ENCODE data around the gene AKR1C1.
"Not testable (repeated sequence)": the region's sequence is repeated elsewhere in the genome, so short reads cannot be mapped to it uniquely, and the experiment has no call there.

The AKR1C1 gene

DNA sequence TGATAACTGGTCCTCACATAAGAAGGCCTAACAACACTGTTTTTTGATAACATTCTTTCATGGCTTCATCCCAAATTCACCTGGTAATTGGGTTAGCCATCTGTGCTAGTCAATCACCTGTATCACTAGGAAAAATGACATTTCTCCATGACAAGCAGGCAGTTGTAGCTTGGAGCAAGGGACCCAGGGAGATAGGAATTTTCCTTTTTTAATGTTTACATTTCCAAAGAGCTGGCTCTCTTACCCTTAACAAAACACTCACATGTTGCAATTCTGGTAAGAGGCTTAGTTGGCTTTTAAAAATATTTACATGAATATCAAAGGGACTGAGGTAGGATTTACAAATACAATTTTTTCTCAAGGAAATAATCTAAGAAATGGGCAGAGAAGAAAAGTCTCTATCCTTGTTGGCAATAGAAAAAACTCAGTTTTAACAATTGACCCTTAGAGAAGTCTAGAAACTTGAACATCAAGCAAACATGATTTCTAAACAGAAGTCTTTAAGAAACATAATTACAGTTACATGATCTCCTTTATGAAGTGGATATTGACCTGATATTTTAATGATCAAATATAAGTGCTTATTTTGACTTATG is 16.1 kb upstream of the AKR1C1 start:
- H3K4me3 ChIP-seq (ENCODE audit: low read depth in 1 of 2, low read length in 1 of 2), result no peak overlapping the region
- H3K4me1 ChIP-seq (ENCODE audit: control insufficient read depth in 1 of 2, insufficient read depth in 1 of 2, low read depth in 1 of 2, low read length in 1 of 2), result no peaks in the 10 kb centered on the region
- no peak overlapping the region for H3K27ac ChIP-seq
- TF ChIP-seq, protein P1, sequence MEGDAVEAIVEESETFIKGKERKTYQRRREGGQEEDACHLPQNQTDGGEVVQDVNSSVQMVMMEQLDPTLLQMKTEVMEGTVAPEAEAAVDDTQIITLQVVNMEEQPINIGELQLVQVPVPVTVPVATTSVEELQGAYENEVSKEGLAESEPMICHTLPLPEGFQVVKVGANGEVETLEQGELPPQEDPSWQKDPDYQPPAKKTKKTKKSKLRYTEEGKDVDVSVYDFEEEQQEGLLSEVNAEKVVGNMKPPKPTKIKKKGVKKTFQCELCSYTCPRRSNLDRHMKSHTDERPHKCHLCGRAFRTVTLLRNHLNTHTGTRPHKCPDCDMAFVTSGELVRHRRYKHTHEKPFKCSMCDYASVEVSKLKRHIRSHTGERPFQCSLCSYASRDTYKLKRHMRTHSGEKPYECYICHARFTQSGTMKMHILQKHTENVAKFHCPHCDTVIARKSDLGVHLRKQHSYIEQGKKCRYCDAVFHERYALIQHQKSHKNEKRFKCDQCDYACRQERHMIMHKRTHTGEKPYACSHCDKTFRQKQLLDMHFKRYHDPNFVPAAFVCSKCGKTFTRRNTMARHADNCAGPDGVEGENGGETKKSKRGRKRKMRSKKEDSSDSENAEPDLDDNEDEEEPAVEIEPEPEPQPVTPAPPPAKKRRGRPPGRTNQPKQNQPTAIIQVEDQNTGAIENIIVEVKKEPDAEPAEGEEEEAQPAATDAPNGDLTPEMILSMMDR (IDR thresholded peaks at IDR 0.05), result no peak
- no peaks in the 10 kb centered on the region for H3K9me3 ChIP-seq
- H3K27me3 ChIP-seq, result no peaks in the 10 kb centered on the region
- H3K36me3 ChIP-seq, result no peaks in the 10 kb centered on the region

DNA sequence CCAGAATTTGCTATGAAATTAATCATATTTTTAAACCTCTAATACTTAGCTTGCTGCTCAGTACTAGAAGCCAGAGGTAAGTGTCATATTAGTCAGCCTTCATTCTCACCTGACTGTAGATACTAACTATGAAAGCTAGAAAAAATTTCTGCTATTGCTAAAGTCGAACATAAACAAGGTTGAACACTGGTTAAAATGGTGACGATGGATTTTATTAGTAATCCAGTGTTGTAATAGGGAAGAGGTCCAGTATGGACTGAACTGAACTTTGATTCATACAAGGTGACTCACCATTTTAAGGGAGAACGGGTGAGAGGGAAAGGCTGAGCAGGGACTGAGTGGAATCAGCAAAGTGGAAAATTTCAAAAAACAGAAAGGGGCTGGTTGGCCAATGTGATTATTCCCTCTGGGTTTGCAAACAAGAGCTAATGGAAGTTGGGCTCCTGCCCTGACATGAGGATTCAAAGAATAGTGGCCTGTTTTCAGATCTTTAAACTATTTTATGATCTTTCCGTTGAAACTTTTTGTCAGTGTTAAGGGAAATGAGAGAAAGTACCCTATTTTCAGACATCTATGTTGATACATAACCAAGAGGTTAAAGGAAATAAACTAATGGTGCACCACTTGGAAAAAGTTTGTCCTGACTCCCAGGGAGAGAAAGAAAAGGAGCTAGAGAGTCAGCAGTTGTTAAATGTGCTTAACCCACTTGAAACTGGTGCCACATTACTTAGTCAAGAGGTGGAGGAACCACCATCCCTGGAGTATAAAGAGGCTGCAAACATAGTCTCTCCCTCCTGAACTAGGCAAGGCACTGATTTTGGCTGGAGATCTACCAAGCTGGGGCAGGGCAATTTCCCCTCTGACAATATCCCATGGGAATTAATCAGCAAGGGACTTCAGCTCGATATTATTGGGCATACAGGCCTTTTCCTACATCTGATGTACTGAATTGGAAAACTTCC is 15.3 kb upstream of the AKR1C1 start:
- Histone ChIP-seq H3K4me3 (ENCODE audit: low read depth in 1 of 2, low read length in 1 of 2) (no peak overlapping the region), H3K9me3 (no peaks in the 10 kb centered on the region), H3K27ac (no peak overlapping the region), H3K36me3 (no peaks in the 10 kb centered on the region), H3K4me1 (ENCODE audit: control insufficient read depth in 1 of 2, insufficient read depth in 1 of 2, low read depth in 1 of 2, low read length in 1 of 2) (no peaks in the 10 kb centered on the region), H3K27me3 (no peaks in the 10 kb centered on the region)
- TF ChIP-seq, protein P1 (IDR thresholded peaks at IDR 0.05), result no peak

DNA sequence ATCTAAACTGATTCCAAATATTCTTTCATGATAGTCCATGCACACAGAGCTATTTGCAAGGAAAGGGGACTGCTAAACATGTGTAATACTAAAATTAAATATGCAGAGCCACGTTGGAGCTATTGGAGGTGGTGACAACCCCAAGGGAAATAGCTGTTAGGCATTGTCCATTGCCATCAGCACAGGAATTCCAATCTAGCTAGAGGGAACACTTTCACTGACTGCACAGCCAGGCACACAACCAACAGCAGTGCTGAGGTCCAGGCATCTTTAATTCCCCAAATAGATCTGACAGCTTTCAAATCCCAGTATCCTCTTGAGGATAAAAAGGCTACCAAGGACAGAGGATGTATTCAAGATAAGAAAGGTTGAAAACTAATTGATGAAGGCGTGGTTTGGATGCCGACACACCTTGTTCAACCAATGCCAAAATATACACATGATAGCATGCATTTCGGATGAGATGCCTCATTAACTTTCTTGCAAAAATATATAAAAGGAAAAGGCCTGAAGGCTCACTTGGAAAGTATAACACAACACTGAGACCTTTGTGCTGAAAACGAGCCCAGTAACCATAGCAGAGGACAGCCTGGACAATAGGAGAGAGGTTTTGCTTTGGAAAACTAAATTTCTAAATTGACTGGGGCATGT is 11.6 kb upstream of the AKR1C1 start:
- not testable (repeated sequence) for H3K4me3 ChIP-seq (ENCODE audit: low read depth in 1 of 2, low read length in 1 of 2); H3K27ac ChIP-seq; H3K27me3 ChIP-seq; H3K36me3 ChIP-seq; H3K9me3 ChIP-seq; H3K4me1 ChIP-seq (ENCODE audit: control insufficient read depth in 1 of 2, insufficient read depth in 1 of 2, low read depth in 1 of 2, low read length in 1 of 2)

DNA sequence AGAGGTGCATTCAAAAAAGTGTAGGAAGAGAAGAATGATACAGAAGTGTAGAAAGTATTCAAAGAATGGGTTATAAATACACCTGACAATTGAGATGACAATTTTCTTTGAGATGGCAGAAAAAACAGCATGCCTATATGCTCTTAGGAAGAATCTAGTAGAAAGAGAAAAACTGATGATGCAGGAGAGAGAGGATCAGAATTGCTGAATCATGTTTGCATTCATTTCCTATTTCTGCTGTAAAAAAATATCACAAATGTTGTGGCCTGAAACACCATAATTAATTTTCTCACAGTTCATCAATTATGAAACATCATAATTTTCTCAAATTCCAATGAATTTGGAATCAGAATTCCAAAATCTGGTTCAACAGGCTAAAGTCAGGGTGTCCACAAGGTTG is 9.8 kb upstream of the AKR1C1 start:
- no peaks in the 10 kb centered on the region for H3K9me3 ChIP-seq
- H3K4me3 ChIP-seq (ENCODE audit: low read depth in 1 of 2, low read length in 1 of 2), result no peak overlapping the region
- TF ChIP-seq, protein P1 (IDR thresholded peaks at IDR 0.05), result no peak
- H3K27me3 ChIP-seq, result no peaks in the 10 kb centered on the region
- no peak overlapping the region for H3K27ac ChIP-seq
- H3K36me3 ChIP-seq, result no peaks in the 10 kb centered on the region
- H3K4me1 ChIP-seq (ENCODE audit: control insufficient read depth in 1 of 2, insufficient read depth in 1 of 2, low read depth in 1 of 2, low read length in 1 of 2), result no peaks in the 10 kb centered on the region

DNA sequence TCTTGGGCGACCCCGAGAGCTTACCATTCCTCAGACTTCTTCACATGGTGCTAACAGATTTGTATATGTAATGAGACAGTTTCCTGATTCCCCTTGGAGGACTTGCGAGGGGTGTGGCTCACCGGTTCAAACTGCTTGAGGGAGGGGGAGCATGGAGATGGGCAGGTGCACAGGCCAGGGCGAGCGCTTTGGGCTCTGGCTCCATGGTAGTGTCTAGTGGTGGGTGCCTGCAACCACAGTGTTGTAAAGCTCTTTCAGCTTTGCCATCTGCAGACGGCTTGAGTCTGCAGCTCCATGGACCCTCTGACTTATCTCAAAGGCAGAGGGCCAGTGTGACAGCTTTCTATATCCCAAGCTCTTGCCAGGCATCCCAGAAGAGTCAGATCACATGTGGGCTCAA is 7.1 kb upstream of the AKR1C1 start:
- not testable (repeated sequence) for H3K36me3 ChIP-seq; H3K9me3 ChIP-seq; H3K27ac ChIP-seq; H3K4me1 ChIP-seq (ENCODE audit: control insufficient read depth in 1 of 2, insufficient read depth in 1 of 2, low read depth in 1 of 2, low read length in 1 of 2); H3K4me3 ChIP-seq (ENCODE audit: low read depth in 1 of 2, low read length in 1 of 2); H3K27me3 ChIP-seq

DNA sequence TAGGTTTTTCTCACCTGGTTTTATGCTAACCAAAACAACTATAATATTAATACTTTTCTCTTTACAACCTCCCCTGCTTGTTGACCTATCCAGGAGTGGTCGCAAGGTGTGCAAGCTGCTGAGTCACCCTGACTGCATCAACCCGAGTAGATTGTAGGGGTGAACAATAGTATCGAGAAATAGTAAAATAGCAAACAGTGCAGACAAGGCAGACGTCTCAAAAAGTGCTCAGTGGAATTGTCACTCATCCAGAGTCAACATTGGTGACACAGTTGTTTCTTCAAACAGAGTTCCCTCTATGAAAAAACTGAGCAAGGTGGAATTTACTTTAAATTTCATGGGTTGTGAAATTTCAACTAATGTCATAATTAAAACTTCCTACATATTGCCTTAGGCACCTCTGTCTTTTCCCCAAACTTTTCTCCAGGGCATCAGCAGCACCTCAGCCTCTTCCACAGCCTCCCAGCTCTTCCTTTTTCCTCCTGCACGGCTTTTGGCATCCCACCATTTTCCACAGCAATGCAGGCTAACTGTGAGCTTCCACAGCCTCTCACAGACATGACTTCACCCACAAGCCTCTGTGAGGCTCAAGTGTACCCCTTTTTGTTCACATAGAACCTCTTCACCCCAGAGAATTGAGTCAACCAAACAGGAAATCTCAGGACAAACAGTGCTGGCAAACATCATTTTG is 6.1 kb upstream of the AKR1C1 start:
- not testable (repeated sequence) for H3K9me3 ChIP-seq; H3K27ac ChIP-seq; H3K4me1 ChIP-seq (ENCODE audit: control insufficient read depth in 1 of 2, insufficient read depth in 1 of 2, low read depth in 1 of 2, low read length in 1 of 2); H3K4me3 ChIP-seq (ENCODE audit: low read depth in 1 of 2, low read length in 1 of 2); H3K27me3 ChIP-seq; H3K36me3 ChIP-seq

DNA sequence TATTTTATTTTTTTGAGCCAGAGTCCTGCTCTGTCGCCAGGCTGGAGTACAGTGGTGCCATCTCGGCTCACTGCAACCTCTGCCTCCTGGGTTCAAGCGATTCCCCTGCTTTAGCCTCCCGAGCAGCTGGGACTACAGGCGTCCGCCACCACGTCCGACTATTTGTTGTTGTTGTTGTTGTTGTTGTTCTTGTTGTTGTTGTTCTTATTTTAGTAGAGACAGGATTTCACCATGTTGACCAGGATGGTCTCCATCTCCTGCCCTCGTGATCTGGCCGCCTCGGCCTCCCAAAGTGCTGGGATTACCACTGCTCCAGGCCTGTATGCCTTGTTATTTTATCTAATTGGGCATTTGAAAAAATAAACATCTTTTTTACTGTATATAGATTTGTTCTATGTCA is 1.7 kb upstream of the AKR1C1 start:
- not testable (repeated sequence) for H3K9me3 ChIP-seq; H3K4me3 ChIP-seq (ENCODE audit: low read depth in 1 of 2, low read length in 1 of 2); H3K27me3 ChIP-seq; H3K4me1 ChIP-seq (ENCODE audit: control insufficient read depth in 1 of 2, insufficient read depth in 1 of 2, low read depth in 1 of 2, low read length in 1 of 2); H3K27ac ChIP-seq; H3K36me3 ChIP-seq

DNA sequence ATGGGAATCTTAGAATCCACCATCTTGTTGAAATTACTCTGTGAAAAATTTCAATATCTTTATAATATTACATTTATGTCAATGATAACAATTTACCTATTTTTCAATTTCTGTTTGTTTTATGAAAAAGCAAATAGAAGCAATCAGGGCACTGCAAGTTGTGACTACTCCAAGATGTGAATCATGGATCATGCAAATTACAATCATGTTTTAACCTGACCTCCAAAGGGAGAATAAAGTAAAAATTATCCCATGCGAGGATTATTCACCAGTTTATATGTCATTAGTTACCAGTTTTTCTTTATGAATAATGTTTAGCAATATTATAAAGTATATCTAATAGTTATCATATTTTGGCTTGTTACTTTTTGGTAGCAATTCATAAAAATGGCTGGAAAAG is 907 bp upstream of the AKR1C1 start:
- not testable (repeated sequence) for H3K9me3 ChIP-seq; H3K4me3 ChIP-seq (ENCODE audit: low read depth in 1 of 2, low read length in 1 of 2); H3K27me3 ChIP-seq; H3K36me3 ChIP-seq; H3K27ac ChIP-seq
- H3K4me1 ChIP-seq (ENCODE audit: control insufficient read depth in 1 of 2, insufficient read depth in 1 of 2, low read depth in 1 of 2, low read length in 1 of 2), result peaks cover 0 to 11% of the 10 kb centered on the region in 2 experiments

DNA sequence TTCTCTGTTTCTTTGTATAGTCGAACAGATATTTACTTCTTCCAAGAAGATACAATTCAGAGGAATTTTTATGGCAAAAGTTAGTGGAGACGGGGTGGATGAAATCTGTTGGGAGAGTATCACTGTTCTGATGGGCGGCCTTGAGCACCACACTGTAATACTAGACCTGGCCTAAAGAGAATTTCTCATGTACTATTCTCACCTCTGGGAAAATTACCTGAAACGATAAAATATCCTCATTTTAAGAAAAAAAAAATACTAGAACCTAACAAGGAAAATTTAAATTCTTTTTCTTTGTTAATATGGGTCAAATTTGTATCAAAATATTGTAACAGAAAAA is 570 bp downstream of the AKR1C1 start:
- H3K27ac ChIP-seq; H3K4me3 ChIP-seq (ENCODE audit: low read depth in 1 of 2, low read length in 1 of 2); H3K9me3 ChIP-seq; H3K36me3 ChIP-seq; H3K27me3 ChIP-seq: not testable (repeated sequence)
- peaks cover 0 to 11% of the 10 kb centered on the region in 2 experiments for H3K4me1 ChIP-seq (ENCODE audit: control insufficient read depth in 1 of 2, insufficient read depth in 1 of 2, low read depth in 1 of 2, low read length in 1 of 2)

DNA sequence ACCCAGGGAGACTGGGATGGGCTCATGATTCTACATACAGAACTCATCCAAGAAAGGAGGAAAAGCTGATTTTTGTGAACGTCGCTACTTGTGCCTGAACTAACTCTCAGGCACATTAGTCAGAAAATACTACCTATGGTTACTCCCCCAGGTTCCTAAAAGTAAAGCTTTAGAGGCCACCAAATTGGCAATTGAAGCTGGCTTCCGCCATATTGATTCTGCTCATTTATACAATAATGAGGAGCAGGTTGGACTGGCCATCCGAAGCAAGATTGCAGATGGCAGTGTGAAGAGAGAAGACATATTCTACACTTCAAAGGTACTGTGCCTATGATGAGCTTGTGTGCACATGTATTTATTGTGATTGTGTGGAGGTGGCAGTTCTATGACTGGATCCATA is 2.5 kb downstream of the AKR1C1 start:
- peaks cover 0 to 11% of the 10 kb centered on the region in 2 experiments for H3K4me1 ChIP-seq (ENCODE audit: control insufficient read depth in 1 of 2, insufficient read depth in 1 of 2, low read depth in 1 of 2, low read length in 1 of 2)
- H3K27ac ChIP-seq; H3K9me3 ChIP-seq; H3K4me3 ChIP-seq (ENCODE audit: low read depth in 1 of 2, low read length in 1 of 2); H3K27me3 ChIP-seq; H3K36me3 ChIP-seq: not testable (repeated sequence)
